ENCODE results near the gene KCTD7.
"Not testable (repeated sequence)": the region's sequence is repeated elsewhere in the genome, so short reads cannot be mapped to it uniquely, and the experiment has no call there.

Gene KCTD7

DNA sequence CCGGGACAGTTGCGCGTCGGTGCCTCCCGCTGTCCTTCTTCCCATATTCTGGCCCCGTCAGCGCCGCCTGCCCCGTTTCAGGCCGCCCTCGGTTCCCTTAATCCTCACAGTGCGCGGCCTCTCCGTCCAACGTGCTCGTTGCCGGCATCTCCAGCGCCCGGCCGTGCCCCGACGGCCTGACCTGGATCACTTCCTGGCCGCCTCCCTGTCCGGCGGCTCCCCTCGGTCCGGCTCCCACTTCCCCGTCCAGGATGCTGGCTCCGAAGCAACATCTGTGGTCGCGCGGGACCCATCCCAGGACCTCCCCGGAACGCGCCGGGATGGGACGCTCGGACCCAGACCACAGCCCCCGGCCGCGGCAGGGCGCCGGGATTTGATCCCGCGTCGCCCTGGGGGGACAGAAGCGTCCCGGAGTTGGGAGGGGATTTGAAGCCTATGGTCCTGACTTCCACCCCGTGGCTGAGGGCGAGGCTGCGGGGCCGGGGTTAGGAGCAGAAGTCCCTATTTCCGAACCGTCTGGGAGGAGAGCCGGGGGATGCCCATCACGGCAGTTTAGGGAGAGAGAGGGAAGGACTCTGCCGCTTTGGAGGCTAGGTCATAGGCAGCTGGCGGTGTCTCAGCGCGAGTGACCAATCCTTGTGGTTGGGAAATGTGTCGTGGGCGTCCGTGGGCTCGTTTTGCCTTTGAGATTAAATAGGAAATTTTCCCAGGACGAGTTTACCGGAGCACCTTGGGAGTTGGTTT, 53.8 kb downstream of the KCTD7 start:
- no peak for TF ChIP-seq ZNF384 (IDR thresholded peaks at IDR 0.05)
- TF ChIP-seq, protein P1, sequence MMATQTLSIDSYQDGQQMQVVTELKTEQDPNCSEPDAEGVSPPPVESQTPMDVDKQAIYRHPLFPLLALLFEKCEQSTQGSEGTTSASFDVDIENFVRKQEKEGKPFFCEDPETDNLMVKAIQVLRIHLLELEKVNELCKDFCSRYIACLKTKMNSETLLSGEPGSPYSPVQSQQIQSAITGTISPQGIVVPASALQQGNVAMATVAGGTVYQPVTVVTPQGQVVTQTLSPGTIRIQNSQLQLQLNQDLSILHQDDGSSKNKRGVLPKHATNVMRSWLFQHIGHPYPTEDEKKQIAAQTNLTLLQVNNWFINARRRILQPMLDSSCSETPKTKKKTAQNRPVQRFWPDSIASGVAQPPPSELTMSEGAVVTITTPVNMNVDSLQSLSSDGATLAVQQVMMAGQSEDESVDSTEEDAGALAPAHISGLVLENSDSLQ (IDR thresholded peaks at IDR 0.05), result no peak
- TF ChIP-seq HDGF (IDR thresholded peaks at IDR 0.05; ENCODE audit: borderline replicate concordance), result no peak
- no peak for TF ChIP-seq BHLHE40 (IDR thresholded peaks at IDR 0.05; ENCODE audit: borderline replicate concordance)
- TF ChIP-seq FOXK2 (IDR thresholded peaks at IDR 0.05), result no peak
- TF ChIP-seq TARDBP (IDR thresholded peaks at IDR 0.05), result no peak
- TF ChIP-seq NFRKB (IDR thresholded peaks at IDR 0.05), result no peak
- no peak for TF ChIP-seq SP1 (IDR thresholded peaks at IDR 0.05)
- ChIA-PET POLR2A (interaction anchor here (2.0 kb wide), 1 partner anchor 28 kb away, joined by 10 read pairs; no protein-coding TSS in a partner anchor), CTCF (no interaction called here)
- peak; percentile 31 for DNase-seq (ENCODE audit: extremely low spot score)

DNA sequence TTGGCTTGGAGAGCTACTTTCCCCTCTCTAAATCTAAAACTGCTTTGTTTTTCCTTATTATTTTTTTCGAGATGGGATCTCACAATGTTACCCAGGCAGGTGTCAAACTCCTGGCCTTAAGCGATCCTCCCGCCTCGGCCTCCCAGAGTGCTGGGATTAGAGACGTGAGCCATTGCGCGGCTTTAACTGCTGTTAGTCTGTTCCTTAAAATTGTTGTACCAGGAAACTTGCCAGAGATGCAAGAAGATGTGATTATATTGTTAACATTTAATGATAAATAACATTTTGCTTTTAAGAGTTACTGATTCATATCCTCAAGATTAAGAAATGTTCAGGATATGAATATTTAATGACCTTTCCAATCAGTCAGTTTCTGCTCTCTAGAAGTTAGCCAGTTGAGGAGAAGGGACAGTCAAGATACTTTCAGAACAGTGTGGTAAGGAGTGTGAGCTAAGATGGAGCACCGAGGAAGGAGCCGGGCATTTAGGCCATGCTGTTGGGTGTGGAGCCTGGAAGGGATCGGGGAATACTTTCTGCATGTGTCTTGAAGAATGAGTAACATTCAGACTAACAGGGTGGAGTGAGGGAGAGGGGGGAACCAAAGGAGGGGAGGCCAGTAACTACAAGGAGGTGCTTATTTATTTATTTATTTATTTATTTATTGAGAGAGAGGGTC, 54.6 kb downstream of the KCTD7 start:
- DNase-seq (ENCODE audit: extremely low spot score); POLR2A ChIA-PET: not testable (repeated sequence)

DNA sequence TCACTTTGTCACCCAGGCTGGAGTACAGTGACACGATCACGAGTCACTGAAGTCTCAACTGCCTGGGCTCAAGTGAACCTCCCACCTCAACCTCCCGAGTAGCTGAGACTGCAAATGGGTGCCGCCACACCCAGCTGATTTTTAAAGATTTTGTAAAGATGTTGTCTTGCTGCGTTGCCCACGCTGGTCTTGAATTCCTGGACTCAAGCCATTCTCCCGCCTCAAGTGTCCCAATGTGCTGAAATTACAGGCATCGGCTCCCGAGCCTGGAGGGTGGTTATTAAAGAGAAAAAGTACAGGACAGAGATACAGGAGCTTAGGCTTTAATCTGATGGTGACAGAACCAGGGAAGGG, 55.1 kb downstream of the KCTD7 start:
- no peak for DNase-seq (ENCODE audit: extremely low spot score)
- ChIA-PET POLR2A (no interaction called here), CTCF (no interaction called here)
- no peak for TF ChIP-seq BHLHE40 (IDR thresholded peaks at IDR 0.05; ENCODE audit: borderline replicate concordance)
- no peak for TF ChIP-seq ARNT (IDR thresholded peaks at IDR 0.05)
- no peak for TF ChIP-seq LEF1 (IDR thresholded peaks at IDR 0.05; ENCODE audit: borderline replicate concordance)
- no peak for TF ChIP-seq FOXK2 (IDR thresholded peaks at IDR 0.05)
- TF ChIP-seq SP1 (IDR thresholded peaks at IDR 0.05), result no peak
- TF ChIP-seq TARDBP (IDR thresholded peaks at IDR 0.05), result no peak
- TF ChIP-seq HDGF (IDR thresholded peaks at IDR 0.05; ENCODE audit: borderline replicate concordance), result no peak
- no peak for TF ChIP-seq FOXM1 (IDR thresholded peaks at IDR 0.05; ENCODE audit: borderline replicate concordance)
- TF ChIP-seq L3MBTL2 (conservative IDR thresholded peaks at IDR 0.05), result no peak
- TF ChIP-seq, protein P1 (IDR thresholded peaks at IDR 0.05), result no peak
- TF ChIP-seq ELF4 (IDR thresholded peaks at IDR 0.05), result no peak
- TF ChIP-seq ZNF384 (IDR thresholded peaks at IDR 0.05), result no peak
- TF ChIP-seq FOXA1 (IDR thresholded peaks at IDR 0.05), result no peak
- TF ChIP-seq SUZ12 (IDR thresholded peaks at IDR 0.05), result no peak
- no peak for TF ChIP-seq CTBP1 (IDR thresholded peaks at IDR 0.05; ENCODE audit: borderline replicate concordance)
- TF ChIP-seq NFRKB (IDR thresholded peaks at IDR 0.05), result no peak

More for the DNA sequence above, 54.6 kb downstream of the KCTD7 start:
- CTCF ChIA-PET, result not testable (repeated sequence)

DNA sequence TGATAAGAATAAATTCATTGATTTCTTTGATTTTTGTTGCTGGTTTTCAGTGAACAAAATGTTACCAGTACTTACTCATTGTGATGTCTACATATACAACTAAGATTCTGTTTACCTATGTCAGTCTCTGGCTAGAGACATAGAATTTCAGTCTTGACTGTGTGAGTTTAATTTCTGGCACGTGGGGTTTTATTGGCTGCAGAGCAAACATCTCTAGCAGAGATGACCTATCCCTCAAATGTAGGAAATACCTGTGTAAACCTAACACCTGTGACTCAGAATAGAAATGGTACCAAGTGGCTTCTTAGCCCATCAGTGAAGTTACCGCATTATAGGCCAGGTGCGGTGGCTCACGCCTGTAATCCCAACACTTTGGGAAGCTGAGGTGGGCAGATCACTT, 57.0 kb downstream of the KCTD7 start:
- DNase-seq (ENCODE audit: extremely low spot score); POLR2A ChIA-PET; CTCF ChIA-PET: not testable (repeated sequence)

DNA sequence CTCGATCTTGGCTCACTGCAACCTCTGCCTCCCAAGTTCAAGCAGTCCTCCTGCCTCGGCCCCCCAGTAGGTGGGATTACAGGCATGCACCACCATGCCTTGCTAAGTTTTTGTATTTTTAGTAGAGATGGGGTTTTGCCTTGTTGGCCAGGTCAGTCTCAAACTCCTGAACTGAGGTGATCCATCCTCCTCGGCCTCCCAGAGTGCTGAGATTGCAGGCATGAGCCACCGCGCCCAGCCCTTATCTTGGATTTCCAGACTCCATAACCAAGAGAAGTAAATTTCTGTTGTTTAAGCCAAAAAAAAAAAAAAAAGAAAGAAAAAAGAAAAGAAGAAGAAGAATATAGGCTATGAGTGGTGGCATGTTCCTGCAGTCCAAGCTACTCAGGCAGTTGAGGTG, 58.5 kb downstream of the KCTD7 start:
- POLR2A ChIA-PET, result no interaction called here

DNA sequence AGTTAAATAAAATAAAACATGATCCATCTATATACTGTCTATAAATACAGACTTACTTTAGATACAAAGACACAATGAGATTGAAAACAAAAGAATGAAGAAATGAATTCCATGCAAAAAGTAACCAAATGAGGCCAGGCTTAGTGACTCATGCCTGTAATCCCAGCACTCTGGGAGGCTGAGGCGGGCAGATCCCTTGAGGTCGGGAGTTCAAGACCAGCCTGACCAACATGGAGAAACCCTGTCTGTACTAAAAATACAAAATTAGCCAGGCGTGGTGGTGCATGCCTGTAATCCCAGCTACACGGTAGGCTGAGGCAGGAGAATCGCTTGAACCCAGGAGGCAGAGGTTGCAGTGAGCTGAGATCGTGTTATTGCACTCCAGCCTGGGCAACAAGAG, 59.0 kb downstream of the KCTD7 start:
- POLR2A ChIA-PET; CTCF ChIA-PET; DNase-seq (ENCODE audit: extremely low spot score): not testable (repeated sequence)

More for the DNA sequence above, 58.5 kb downstream of the KCTD7 start:
- TF ChIP-seq HDGF (IDR thresholded peaks at IDR 0.05; ENCODE audit: borderline replicate concordance) (no peak), CTBP1 (IDR thresholded peaks at IDR 0.05; ENCODE audit: borderline replicate concordance) (no peak), ARNT (IDR thresholded peaks at IDR 0.05) (no peak), NFRKB (IDR thresholded peaks at IDR 0.05) (no peak)
- CTCF ChIA-PET, result no interaction called here
- no peak for DNase-seq (ENCODE audit: extremely low spot score)

DNA sequence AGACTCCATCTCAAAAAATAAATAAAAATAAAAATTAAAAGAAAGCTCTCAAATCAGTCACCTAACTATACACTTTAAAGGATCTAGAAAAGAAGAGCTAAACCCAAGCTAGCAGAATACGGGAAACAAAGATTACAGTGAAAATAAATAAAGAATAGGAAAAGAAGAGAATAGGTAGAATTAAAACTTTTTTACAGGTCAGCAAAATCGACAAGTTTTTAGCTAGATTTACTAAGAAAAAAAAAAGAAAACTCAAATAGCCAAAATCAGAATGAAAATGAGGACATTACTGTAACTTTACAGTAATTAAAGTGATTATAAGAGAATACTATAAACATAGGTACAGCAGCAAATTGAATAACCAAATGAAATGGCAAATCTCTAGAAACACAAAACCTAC, 60.4 kb downstream of the KCTD7 start:
- ChIA-PET CTCF (no interaction called here), POLR2A (interaction anchor here (1.3 kb wide), 1 partner anchor 196 kb away, joined by 3 read pairs; no protein-coding TSS in a partner anchor)
- DNase-seq (ENCODE audit: extremely low spot score), result no peak
- TF ChIP-seq CTBP1 (IDR thresholded peaks at IDR 0.05; ENCODE audit: borderline replicate concordance) (no peak), NFRKB (IDR thresholded peaks at IDR 0.05) (no peak), FOXK2 (IDR thresholded peaks at IDR 0.05) (no peak), SUZ12 (IDR thresholded peaks at IDR 0.05) (no peak), BHLHE40 (IDR thresholded peaks at IDR 0.05; ENCODE audit: borderline replicate concordance) (no peak), HDGF (IDR thresholded peaks at IDR 0.05; ENCODE audit: borderline replicate concordance) (no peak)

DNA sequence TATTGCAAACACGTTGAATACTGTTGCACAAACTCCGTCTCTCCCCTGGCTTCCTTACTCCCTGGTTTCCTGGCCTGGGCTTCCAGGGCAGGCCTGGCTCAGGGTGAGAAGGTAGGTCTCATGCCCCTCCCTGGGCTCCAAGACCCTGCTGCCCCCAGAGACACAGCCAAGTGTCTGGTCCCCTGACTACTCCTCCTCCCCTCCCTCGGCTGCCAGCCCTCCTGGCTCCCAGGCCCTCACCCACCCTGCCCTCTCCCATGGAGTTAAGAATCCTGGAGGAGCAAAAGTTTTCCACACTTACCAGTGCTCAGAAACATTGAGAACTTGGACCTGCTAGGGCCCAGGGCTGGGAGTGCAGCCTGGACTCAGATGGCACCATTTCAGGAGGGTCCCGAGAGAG, 64.7 kb downstream of the KCTD7 start:
- TF ChIP-seq NFRKB (IDR thresholded peaks at IDR 0.05) (no peak), FOXA1 (IDR thresholded peaks at IDR 0.05) (no peak), FOXM1 (IDR thresholded peaks at IDR 0.05; ENCODE audit: borderline replicate concordance) (no peak), FOXK2 (IDR thresholded peaks at IDR 0.05) (no peak), HDGF (IDR thresholded peaks at IDR 0.05; ENCODE audit: borderline replicate concordance) (no peak), ARNT (IDR thresholded peaks at IDR 0.05) (no peak), ELF4 (IDR thresholded peaks at IDR 0.05) (no peak), TARDBP (IDR thresholded peaks at IDR 0.05) (no peak), LEF1 (IDR thresholded peaks at IDR 0.05; ENCODE audit: borderline replicate concordance) (no peak), ZNF384 (IDR thresholded peaks at IDR 0.05) (no peak), SUZ12 (IDR thresholded peaks at IDR 0.05) (no peak), CTBP1 (IDR thresholded peaks at IDR 0.05; ENCODE audit: borderline replicate concordance) (no peak), BHLHE40 (IDR thresholded peaks at IDR 0.05; ENCODE audit: borderline replicate concordance) (no peak), SP1 (IDR thresholded peaks at IDR 0.05) (no peak), L3MBTL2 (conservative IDR thresholded peaks at IDR 0.05) (no peak)
- TF ChIP-seq, protein P1 (IDR thresholded peaks at IDR 0.05), result no peak
- ChIA-PET POLR2A (no interaction called here), CTCF (no interaction called here)
- no peak for DNase-seq (ENCODE audit: extremely low spot score)

Measured in HEK293T (cell line).